ENCODE measurements around the gene ARMH4.

GRCh38 chr14:58082011-58082410 is 70.0 kb downstream of the ARMH4 start:
- TF ChIP-seq CTCF (IDR thresholded peaks at IDR 0.05 in 8 of 11, conservative IDR thresholded peaks at IDR 0.05 in 3 of 11), result no peak
- no peak for TF ChIP-seq POLR2A (IDR thresholded peaks at IDR 0.05)
- TF ChIP-seq POLR2AphosphoS5 (IDR thresholded peaks at IDR 0.05), result no peak

All from spleen (tissue), 7 donors.